Mammary epithelial cell (primary cell): ENCODE data around the gene FAR1.
"Not testable (repeated sequence)": the region's sequence is repeated elsewhere in the genome, so short reads cannot be mapped to it uniquely, and the experiment has no call there.

Source experiments
- EZH2 ChIP-seq: IDR thresholded peaks from 2 replicates; pipeline ENCODE4 v1.6.1; 2012; ENCODE audit warnings: low read length, inconsistent platforms, borderline replicate concordance
- TF ChIP-seq, protein P1 (sequence below), 2 donors: IDR thresholded peaks in 1 of 2; conservative IDR thresholded peaks in 1 of 2; 2 replicates each; pipeline ENCODE4 v1.5.1; 2011 to 2012; ENCODE audit warnings: inconsistent platforms in 2 of 2, low read length in 2 of 2, mild to moderate bottlenecking in 2 of 2, control low read depth in 1 of 2, low read depth in 1 of 2; ENCODE audit not compliant: insufficient read depth in 1 of 2; ENCODE audit errors: extremely low read depth in 1 of 2

DNA sequence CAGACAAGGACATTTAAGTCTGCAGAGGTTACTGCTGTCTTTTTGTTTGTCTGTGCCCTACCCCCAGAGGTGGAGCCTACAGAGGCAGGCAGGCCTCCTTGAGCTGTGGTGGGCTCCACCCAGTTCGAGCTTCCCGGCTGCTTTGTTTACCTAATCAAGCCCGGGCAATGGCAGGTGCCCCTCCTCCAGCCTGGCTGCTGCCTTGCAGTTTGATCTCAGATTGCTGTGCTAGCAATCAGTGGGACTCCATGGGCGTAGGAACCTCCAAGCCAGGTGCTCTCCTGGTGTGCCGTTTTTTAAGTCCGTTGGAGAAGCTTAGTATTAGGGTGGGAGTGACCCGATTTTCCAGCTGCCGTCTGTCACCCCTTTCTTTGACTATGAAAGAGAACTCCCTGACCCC lies 39.8 kb upstream of the FAR1 start:
- TF ChIP-seq, protein P1, sequence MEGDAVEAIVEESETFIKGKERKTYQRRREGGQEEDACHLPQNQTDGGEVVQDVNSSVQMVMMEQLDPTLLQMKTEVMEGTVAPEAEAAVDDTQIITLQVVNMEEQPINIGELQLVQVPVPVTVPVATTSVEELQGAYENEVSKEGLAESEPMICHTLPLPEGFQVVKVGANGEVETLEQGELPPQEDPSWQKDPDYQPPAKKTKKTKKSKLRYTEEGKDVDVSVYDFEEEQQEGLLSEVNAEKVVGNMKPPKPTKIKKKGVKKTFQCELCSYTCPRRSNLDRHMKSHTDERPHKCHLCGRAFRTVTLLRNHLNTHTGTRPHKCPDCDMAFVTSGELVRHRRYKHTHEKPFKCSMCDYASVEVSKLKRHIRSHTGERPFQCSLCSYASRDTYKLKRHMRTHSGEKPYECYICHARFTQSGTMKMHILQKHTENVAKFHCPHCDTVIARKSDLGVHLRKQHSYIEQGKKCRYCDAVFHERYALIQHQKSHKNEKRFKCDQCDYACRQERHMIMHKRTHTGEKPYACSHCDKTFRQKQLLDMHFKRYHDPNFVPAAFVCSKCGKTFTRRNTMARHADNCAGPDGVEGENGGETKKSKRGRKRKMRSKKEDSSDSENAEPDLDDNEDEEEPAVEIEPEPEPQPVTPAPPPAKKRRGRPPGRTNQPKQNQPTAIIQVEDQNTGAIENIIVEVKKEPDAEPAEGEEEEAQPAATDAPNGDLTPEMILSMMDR (conservative IDR thresholded peaks at IDR 0.05 in 1 of 2, IDR thresholded peaks at IDR 0.05 in 1 of 2; ENCODE audit: extremely low read depth in 1 of 2, insufficient read depth in 1 of 2, low read depth in 1 of 2, low read length in 2 of 2) = not testable (repeated sequence)
- not testable (repeated sequence) for TF ChIP-seq EZH2
